B cell (primary cell): ENCODE measurements around the gene LRRC49. TPM values are rescaled to one million over a fixed set of nuclear protein-coding genes. Genes with fewer than 3 reads are reported as not detected.

Source experiments
- ATAC-seq: fragments of 200-7000 bp; cut with Tn5 transposase; one replicate; pipeline ENCODE4 v1.10.0; 2021; ENCODE audit warnings: low read depth, mild to moderate bottlenecking, moderate number of reproducible peaks, moderate library complexity
- CTCF ChIA-PET: fragments of 350-600 bp; sonication (Branson Sonifier 250); formaldehyde crosslinking; loops from one replicate; lab custom pipeline; 2021; ENCODE audit warnings: antibody characterized with exemption, inconsistent platforms; lab: Charles Lee
- POLR2A ChIA-PET: fragments of 350-600 bp; sonication (Branson Sonifier 250); formaldehyde crosslinking; loops from one replicate; lab custom pipeline; 2021; ENCODE audit warnings: antibody characterized with exemption; lab: Charles Lee
- DNase-seq: peaks from one replicate; pipeline ENCODE4 v3.0.0; 2013
- H2AFZ ChIP-seq: 2 replicates; pipeline ENCODE4 v1.6.1; 2012; ENCODE audit warnings: mild to moderate bottlenecking, low read depth, low read length; ENCODE audit not compliant: insufficient read depth, poor library complexity, severe bottlenecking
- H3K27ac ChIP-seq, 2 donors: 1 replicate in 1 of 2; 2 replicates in 1 of 2; pipeline ENCODE4 v1.5.1; 2012 to 2013; ENCODE audit warnings: low read length in 2 of 2, mild to moderate bottlenecking in 2 of 2, moderate library complexity in 1 of 2
- H3K27me3 ChIP-seq, 4 experiments: fragments of 200-600 bp in 1 of 4; sonication (generic) in 1 of 4; replicated peaks in 1 of 4; 1 replicate in 2 of 4; 2 replicates in 2 of 4; pipeline versions ENCODE4 v1.6.1 to v1.7.0; 2013 to 2016; ENCODE audit warnings: low read length in 3 of 4, mild to moderate bottlenecking in 2 of 4, mixed read lengths in 1 of 4, moderate library complexity in 1 of 4; ENCODE audit not compliant: insufficient read depth in 4 of 4, control insufficient read depth in 3 of 4; ENCODE audit errors: control extremely low read depth in 1 of 4
- H3K36me3 ChIP-seq, 2 experiments: replicated peaks in 1 of 2; 1 replicate in 1 of 2; 2 replicates in 1 of 2; pipeline versions ENCODE4 v1.6.1 to v1.7.1; 2013; ENCODE audit warnings: low read length in 1 of 2; ENCODE audit not compliant: insufficient read depth in 2 of 2, control insufficient read depth in 1 of 2; ENCODE audit errors: control extremely low read depth in 1 of 2, extremely low read depth in 1 of 2
- H3K4me1 ChIP-seq, 2 donors: fragments of 200-600 bp in 1 of 2; sonication (generic) in 1 of 2; 1 replicate in 1 of 2; 2 replicates in 1 of 2; pipeline versions ENCODE4 v1.5.1 to v1.6.1; 2013 to 2017; ENCODE audit warnings: low read length in 2 of 2; ENCODE audit not compliant: control insufficient read depth in 2 of 2, insufficient read depth in 2 of 2
- H3K4me2 ChIP-seq: replicated peaks from 2 replicates; pipeline ENCODE3; 2012; ENCODE audit warnings: mild to moderate bottlenecking, low read depth, low read length; ENCODE audit not compliant: poor library complexity, severe bottlenecking
- H3K4me3 ChIP-seq, 5 experiments: fragments of 200-600 bp in 1 of 5; sonication (generic) in 1 of 5; 1 replicate in 3 of 5; 2 replicates in 2 of 5; pipeline versions ENCODE4 v1.5.1 to v1.7.0; 2011 to 2016; ENCODE audit warnings: low read length in 4 of 5, mild to moderate bottlenecking in 4 of 5, low read depth in 2 of 5, control low read depth in 1 of 5, moderate library complexity in 1 of 5; ENCODE audit not compliant: insufficient read depth in 1 of 5; ENCODE audit errors: control extremely low read depth in 1 of 5, extremely low read depth in 1 of 5
- H3K79me2 ChIP-seq: fragments of 200-600 bp; sonication (generic); one replicate; pipeline ENCODE4 v1.6.0; 2016; ENCODE audit warnings: low read length; ENCODE audit not compliant: control insufficient read depth, insufficient read depth
- H3K9ac ChIP-seq: fragments of 200-600 bp; sonication (generic); 2 replicates; pipeline ENCODE4 v1.6.1; 2017; ENCODE audit warnings: mild to moderate bottlenecking, low read length, moderate library complexity
- H3K9me3 ChIP-seq, 3 donors: one replicate each; pipeline versions ENCODE4 v1.6.1 to v1.7.1; 2013; ENCODE audit warnings: low read length in 2 of 3; ENCODE audit not compliant: control insufficient read depth in 2 of 3, insufficient read depth in 1 of 3; ENCODE audit errors: control extremely low read depth in 1 of 3
- H4K20me1 ChIP-seq: 2 replicates; pipeline ENCODE4 v1.6.0; 2012; ENCODE audit warnings: mild to moderate bottlenecking, low read length; ENCODE audit not compliant: insufficient read depth, control insufficient read depth, poor library complexity, severe bottlenecking
- H3K27ac Mint-ChIP-seq: one replicate; pipeline ENCODE4 v1.8.0; 2021; ENCODE audit warnings: mixed read lengths
- H3K27me3 Mint-ChIP-seq: one replicate; pipeline ENCODE4 v1.8.0; 2021; ENCODE audit warnings: mixed read lengths
- H3K4me1 Mint-ChIP-seq: one replicate; pipeline ENCODE4 v1.8.0; 2021; ENCODE audit warnings: mixed read lengths
- H3K4me3 Mint-ChIP-seq: one replicate; pipeline ENCODE4 v1.8.0; 2021; ENCODE audit warnings: mixed read lengths
- H3K9me3 Mint-ChIP-seq: one replicate; pipeline ENCODE4 v1.8.0; 2022; ENCODE audit warnings: mixed read lengths; ENCODE audit not compliant: insufficient read depth
- EZH2 ChIP-seq: IDR thresholded peaks from 2 replicates; pipeline ENCODE4 v1.6.1; 2012; ENCODE audit warnings: borderline replicate concordance, low read depth, mild to moderate bottlenecking, moderate library complexity, low read length; ENCODE audit not compliant: insufficient read depth, poor library complexity, severe bottlenecking
- WGBS: methylation state at CpG from one replicate; pipeline ENCODE4 v1.1.5; 2013; ENCODE audit warnings: missing lambda C conversion rate; ENCODE audit not compliant: insufficient coverage; 5-methylcytosine and 5-hydroxymethylcytosine counted together
- intact Hi-C: fragments of 100-400 bp; cut with micrococcal nuclease; formaldehyde crosslinking; loops from one replicate; pipeline ENCODE4 v1.10.0; 2022
- polyA plus RNA-seq: library from polyadenylated mRNA; depleted of rRNA; stranded (reverse); fragments of >200 nt; gene quantifications from 2 replicates; pipeline ENCODE4 v1.2.3, GENCODE V29; 2012
- total RNA-seq, 2 donors: library from RNA; stranded (reverse); fragments of 120-200 nt in 1 of 2; gene quantifications; 1 replicate in 1 of 2; 2 replicates in 1 of 2; pipeline versions ENCODE4 v1.2.3 to v1.2.4, GENCODE V29; 2013 to 2022
- TF ChIP-seq, protein P1 (sequence below): fragments of 200-600 bp; IDR thresholded peaks from one replicate; pipeline ENCODE4 v1.8.0; 2022; ENCODE audit warnings: antibody characterized with exemption, mild to moderate bottlenecking

LRRC49 gene
- total and polyA plus RNA-seq, 2 donors (not counting 1 experiment from before 2014, with no cell fraction given) = 0.22 to 1.4 TPM

DNA sequence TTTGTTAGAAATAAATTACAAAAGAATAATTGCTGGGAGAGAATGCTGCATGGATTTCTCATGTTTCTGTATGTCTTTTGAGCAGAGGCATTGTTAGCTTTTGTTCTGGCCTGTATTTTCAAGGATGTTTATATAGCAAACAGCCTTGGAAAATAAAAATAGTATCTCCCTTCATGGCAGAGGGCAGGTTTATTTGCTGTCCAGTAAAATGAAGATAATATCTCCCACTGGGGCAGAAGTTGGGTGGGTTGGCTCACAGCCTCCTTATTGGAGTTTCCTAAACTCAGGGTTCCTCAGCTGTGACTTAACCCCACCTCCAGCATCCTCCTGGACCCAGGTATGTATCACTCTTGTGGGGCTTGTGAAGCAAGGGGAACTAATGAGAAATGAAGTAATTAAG is 178.9 kb downstream of the LRRC49 start:
- Histone ChIP-seq H3K4me1 (no peaks in the 10 kb centered on the region), H3K4me3 (no peak overlapping the region), H3K36me3 (no peaks in the 10 kb centered on the region), H4K20me1 (no peaks in the 10 kb centered on the region), H3K9me3 (no peaks in the 10 kb centered on the region), H2AFZ (no peak overlapping the region), H3K27me3 (no peaks in the 10 kb centered on the region), H3K27ac (no peak overlapping the region), H3K79me2 (no peaks in the 10 kb centered on the region), H3K4me2 (no peak overlapping the region), H3K9ac (no peak overlapping the region)
- no peak overlapping the region for H3K4me3 Mint-ChIP-seq
- no peak for DNase-seq
- TF ChIP-seq EZH2 = no peak
- TF ChIP-seq, protein P1, sequence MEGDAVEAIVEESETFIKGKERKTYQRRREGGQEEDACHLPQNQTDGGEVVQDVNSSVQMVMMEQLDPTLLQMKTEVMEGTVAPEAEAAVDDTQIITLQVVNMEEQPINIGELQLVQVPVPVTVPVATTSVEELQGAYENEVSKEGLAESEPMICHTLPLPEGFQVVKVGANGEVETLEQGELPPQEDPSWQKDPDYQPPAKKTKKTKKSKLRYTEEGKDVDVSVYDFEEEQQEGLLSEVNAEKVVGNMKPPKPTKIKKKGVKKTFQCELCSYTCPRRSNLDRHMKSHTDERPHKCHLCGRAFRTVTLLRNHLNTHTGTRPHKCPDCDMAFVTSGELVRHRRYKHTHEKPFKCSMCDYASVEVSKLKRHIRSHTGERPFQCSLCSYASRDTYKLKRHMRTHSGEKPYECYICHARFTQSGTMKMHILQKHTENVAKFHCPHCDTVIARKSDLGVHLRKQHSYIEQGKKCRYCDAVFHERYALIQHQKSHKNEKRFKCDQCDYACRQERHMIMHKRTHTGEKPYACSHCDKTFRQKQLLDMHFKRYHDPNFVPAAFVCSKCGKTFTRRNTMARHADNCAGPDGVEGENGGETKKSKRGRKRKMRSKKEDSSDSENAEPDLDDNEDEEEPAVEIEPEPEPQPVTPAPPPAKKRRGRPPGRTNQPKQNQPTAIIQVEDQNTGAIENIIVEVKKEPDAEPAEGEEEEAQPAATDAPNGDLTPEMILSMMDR = no peak
- H3K9me3 Mint-ChIP-seq = peaks cover 9% of the 10 kb centered on the region
- peaks cover 9% of the 10 kb centered on the region for H3K27me3 Mint-ChIP-seq
- intact Hi-C loops = no loop called here
- no peak for ATAC-seq
- H3K27ac Mint-ChIP-seq = no peak overlapping the region
- ChIA-PET CTCF (no interaction called here), POLR2A (no interaction called here)
- H3K4me1 Mint-ChIP-seq = no peaks in the 10 kb centered on the region

DNA sequence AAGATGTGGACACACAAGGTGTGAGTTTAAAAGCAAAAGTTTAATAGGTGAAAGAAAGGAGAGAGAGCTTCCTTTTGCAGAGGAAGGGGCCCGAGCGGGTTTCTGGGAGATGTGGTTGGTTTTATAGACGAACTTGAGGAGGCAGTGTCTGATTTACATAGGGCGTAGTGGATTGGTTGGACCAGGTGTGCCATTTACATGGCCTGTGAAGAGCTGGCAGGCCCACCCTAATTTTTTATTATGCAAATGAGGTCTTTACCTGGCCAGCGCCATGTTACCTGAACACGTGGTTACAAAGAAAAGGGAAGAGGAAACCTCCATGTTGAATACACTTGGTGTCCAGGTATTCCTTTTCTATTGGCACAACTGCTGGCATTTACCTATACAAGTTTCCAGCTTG is 179.8 kb downstream of the LRRC49 start:
- Histone ChIP-seq H3K4me1 (no peaks in the 10 kb centered on the region), H3K79me2 (no peaks in the 10 kb centered on the region), H2AFZ (no peak overlapping the region), H3K27ac (no peak overlapping the region), H3K4me2 (no peak overlapping the region), H3K9me3 (no peaks in the 10 kb centered on the region), H3K9ac (no peak overlapping the region), H3K4me3 (no peak overlapping the region), H3K36me3 (no peaks in the 10 kb centered on the region), H4K20me1 (no peaks in the 10 kb centered on the region), H3K27me3 (no peaks in the 10 kb centered on the region)
- Mint-ChIP-seq H3K9me3 (peaks cover 10% of the 10 kb centered on the region), H3K27ac (no peak overlapping the region), H3K27me3 (peaks cover 8% of the 10 kb centered on the region), H3K4me1 (no peaks in the 10 kb centered on the region), H3K4me3 (no peak overlapping the region)
- TF ChIP-seq, protein P1 = no peak
- no peak for TF ChIP-seq EZH2
- CTCF ChIA-PET = no interaction called here
- POLR2A ChIA-PET = no interaction called here
- 97% methylated on average over 4 of the region's 6 CpGs for WGBS
- ATAC-seq = no peak
- no peak for DNase-seq
- intact Hi-C loops = no loop called here
